ENCODE results near the gene FEM1C. TPM values are rescaled to one million over a fixed set of nuclear protein-coding genes. Genes with fewer than 3 reads are reported as not detected.

The FEM1C gene
- total RNA-seq, 4 donors from 2014 or later: 11.3 to 16.6 (median 14.3) TPM

GRCh38 chr5:115544043-115544435, 536 bp downstream of the FEM1C start:
- WGBS, 2 donors: 0 to 1% methylated on average over 20 of the region's 20 CpGs
- peak overlapping the region; percentile 75 for H3K4me3 ChIP-seq (ENCODE audit: low read depth, poor library complexity, severe bottlenecking)
- intact Hi-C loops (cut with DNase I; ENCODE audit: low total_unique reads): no loop called here
- peak in 1 of 2 donors; percentile 57 for DNase-seq (ENCODE audit: low spot score in 2 of 2)
- TF ChIP-seq CTCF (IDR thresholded peaks at IDR 0.05): no peak
- no peak for TF ChIP-seq POLR2A (IDR thresholded peaks at IDR 0.05)

- peak overlapping the region; percentile 75 for H3K4me3 ChIP-seq (ENCODE audit: low read depth, poor library complexity, severe bottlenecking)
- intact Hi-C loops (cut with DNase I; ENCODE audit: low total_unique reads): no loop called here
- TF ChIP-seq CTCF (IDR thresholded peaks at IDR 0.05): no peak
- TF ChIP-seq POLR2A (IDR thresholded peaks at IDR 0.05): no peak
- 1 to 3% methylated on average over 15 of the region's 15 CpGs for WGBS, 2 donors
- no peak for DNase-seq (ENCODE audit: low spot score in 2 of 2)
These were observed 1.1 kb downstream of the FEM1C start for GRCh38 chr5:115543365-115544042.

GRCh38 chr5:115542651-115543364, 1.8 kb downstream of the FEM1C start:
- intact Hi-C loops (cut with DNase I; ENCODE audit: low total_unique reads): no loop called here
- TF ChIP-seq POLR2A (IDR thresholded peaks at IDR 0.05) (no peak), CTCF (IDR thresholded peaks at IDR 0.05) (no peak)
- DNase-seq (ENCODE audit: low spot score in 2 of 2): no peak
- H3K4me3 ChIP-seq (ENCODE audit: low read depth, poor library complexity, severe bottlenecking): peak overlapping the region; percentile 75
- 54 to 60% methylated on average over 10 of the region's 10 CpGs for WGBS, 2 donors

GRCh38 chr5:115542086-115542485, 2.5 kb downstream of the FEM1C start:
- H3K4me3 ChIP-seq (ENCODE audit: low read depth, poor library complexity, severe bottlenecking): no peak overlapping the region
- intact Hi-C loops (cut with DNase I; ENCODE audit: low total_unique reads): no loop called here
- DNase-seq (ENCODE audit: low spot score in 2 of 2): no peak
- WGBS, 2 donors: 11% methylated on average over 2 of the region's 2 CpGs
- TF ChIP-seq CTCF (IDR thresholded peaks at IDR 0.05): no peak
- no peak for TF ChIP-seq POLR2A (IDR thresholded peaks at IDR 0.05)

- intact Hi-C loops (cut with DNase I; ENCODE audit: low total_unique reads): no loop called here
- H3K4me3 ChIP-seq (ENCODE audit: low read depth, poor library complexity, severe bottlenecking): no peak overlapping the region
- no peak for DNase-seq (ENCODE audit: low spot score in 2 of 2)
- no peak for TF ChIP-seq CTCF (IDR thresholded peaks at IDR 0.05)
- TF ChIP-seq POLR2A (IDR thresholded peaks at IDR 0.05): no peak
- WGBS, 2 donors: 30 to 31% methylated on average over 2 of the region's 2 CpGs
These were observed 3.0 kb downstream of the FEM1C start for GRCh38 chr5:115541611-115542010.

All from lower leg skin (tissue), 4 donors.